Body of pancreas (tissue), 4 donors: Measurements from ENCODE around the gene FAM83F. TPM values are rescaled to one million over a fixed set of nuclear protein-coding genes. Genes with fewer than 3 reads are reported as not detected.

Experiments
- ATAC-seq: fragments of 150-250 bp; one replicate; pipeline ENCODE4 v1.9.1; 2016
- DNase-seq, 4 donors: peaks; one replicate each; pipeline ENCODE4 v3.0.0-alpha.2; 2019
- H3K27ac ChIP-seq, 4 donors: fragments of 200-600 bp; sonication (generic); 1 replicate in 3 of 4; 2 replicates in 1 of 4; pipeline versions ENCODE4 v1.5.1 to v1.6.1; 2016 to 2019; ENCODE audit warnings: mild to moderate bottlenecking in 1 of 4, mixed read lengths in 1 of 4, moderate library complexity in 1 of 4
- H3K27me3 ChIP-seq, 2 donors: fragments of 200-600 bp; sonication (generic); one replicate each; pipeline ENCODE4 v1.6.0; 2016; ENCODE audit warnings: mild to moderate bottlenecking in 1 of 2
- H3K36me3 ChIP-seq, 2 donors: fragments of 200-600 bp; sonication (generic); replicated peaks in 1 of 2; 2 replicates each; pipeline ENCODE4 v1.5.1; 2016; ENCODE audit warnings: low read depth in 2 of 2; ENCODE audit not compliant: insufficient read depth in 1 of 2
- H3K4me1 ChIP-seq: fragments of 200-600 bp; sonication (generic); one replicate; pipeline ENCODE4 v1.6.0; 2016
- H3K4me3 ChIP-seq, 2 donors: fragments of 200-600 bp; sonication (generic); 1 replicate in 1 of 2; 2 replicates in 1 of 2; pipeline ENCODE4 v1.5.1; 2016 to 2019
- H3K9me3 ChIP-seq, 3 donors: fragments of 200-600 bp; sonication (generic); 1 replicate in 2 of 3; 2 replicates in 1 of 3; pipeline ENCODE4 v1.5.1; 2016
- CTCF ChIP-seq, 7 experiments: fragments of 450-650 bp in 4 of 7; fragments of 200-600 bp in 3 of 7; sonication (generic) in 3 of 7; IDR thresholded peaks; one replicate each; pipeline ENCODE4 v1.5.1; 2016 to 2019; ENCODE audit warnings: antibody characterized with exemption in 7 of 7
- POLR2A ChIP-seq, 3 donors: fragments of 450-650 bp; IDR thresholded peaks; one replicate each; pipeline ENCODE4 v1.6.1; 2016; ENCODE audit warnings: antibody characterized with exemption in 3 of 3, mild to moderate bottlenecking in 2 of 3
- WGBS, 2 donors: methylation state at CpG; one replicate each; pipeline ENCODE4 v1.1.5; 2017; 5-methylcytosine and 5-hydroxymethylcytosine counted together
- intact Hi-C: fragments of 100-400 bp; cut with DNase I; formaldehyde crosslinking; loops from one replicate; pipeline ENCODE4 v1.15.1; 2023
- total RNA-seq, 2 donors: library from RNA; depleted of rRNA; stranded (reverse); fragments of >200 nt; gene quantifications; one replicate each; pipeline ENCODE4 v1.1.0, GENCODE V29; 2016

Gene FAM83F
- total RNA-seq, 2 donors from 2014 or later, result 8.9 to 9.1 TPM

GRCh38 chr22:40010746-40011145, 16.0 kb downstream of the FAM83F start:
- Histone ChIP-seq H3K4me3 (no peak overlapping the region), H3K27ac (no peak overlapping the region), H3K27me3 (no peaks in the 10 kb centered on the region), H3K36me3 (no peaks in the 10 kb centered on the region), H3K9me3 (no peaks in the 10 kb centered on the region), H3K4me1 (peaks cover 47% of the 10 kb centered on the region)
- no peak for DNase-seq
- intact Hi-C loops, result no loop called here
- TF ChIP-seq POLR2A (IDR thresholded peaks at IDR 0.05) (no peak), CTCF (IDR thresholded peaks at IDR 0.05) (no peak)
- WGBS, 2 donors, result 43 to 66% methylated on average over 4 to 6 of the region's 6 CpGs
- no peak for ATAC-seq

GRCh38 chr22:40014667-40015248, 20.0 kb downstream of the FAM83F start:
- ATAC-seq (peak; percentile 25), DNase-seq (no peak)
- TF ChIP-seq POLR2A (IDR thresholded peaks at IDR 0.05) (no peak), CTCF (IDR thresholded peaks at IDR 0.05) (no peak)
- intact Hi-C loops, result no loop called here
- Histone ChIP-seq H3K27ac (no peak overlapping the region), H3K4me3 (no peak overlapping the region), H3K27me3 (no peaks in the 10 kb centered on the region), H3K4me1 (peaks cover 39% of the 10 kb centered on the region), H3K9me3 (no peaks in the 10 kb centered on the region), H3K36me3 (peaks cover 0 to 1% of the 10 kb centered on the region in 2 donors)
- WGBS, 2 donors, result 48 to 57% methylated on average over 5 of the region's 5 CpGs

GRCh38 chr22:40015358-40015976, 20.7 kb downstream of the FAM83F start:
- H3K4me1 ChIP-seq, result peaks cover 32% of the 10 kb centered on the region
- TF ChIP-seq POLR2A (IDR thresholded peaks at IDR 0.05) (no peak), CTCF (IDR thresholded peaks at IDR 0.05) (no peak)
- DNase-seq, result no peak
- no peaks in the 10 kb centered on the region for H3K27me3 ChIP-seq
- H3K9me3 ChIP-seq, result no peaks in the 10 kb centered on the region
- no peak overlapping the region for H3K4me3 ChIP-seq
- ATAC-seq, result no peak
- no peak overlapping the region for H3K27ac ChIP-seq
- WGBS, 2 donors, result 44 to 45% methylated on average over 10 of the region's 10 CpGs
- peaks cover 0 to 4% of the 10 kb centered on the region in 2 donors for H3K36me3 ChIP-seq
- intact Hi-C loops, result no loop called here

- peaks cover 5 to 8% of the 10 kb centered on the region in 2 donors for H3K36me3 ChIP-seq
- no peaks in the 10 kb centered on the region for H3K9me3 ChIP-seq
- H3K4me3 ChIP-seq, result no peak overlapping the region
- ATAC-seq, result no peak
- no peaks in the 10 kb centered on the region for H3K27me3 ChIP-seq
- no peak for TF ChIP-seq CTCF (IDR thresholded peaks at IDR 0.05)
- no peak for TF ChIP-seq POLR2A (IDR thresholded peaks at IDR 0.05)
- peaks cover 20% of the 10 kb centered on the region for H3K4me1 ChIP-seq
- intact Hi-C loops, result no loop called here
- DNase-seq, result no peak
- 81 to 90% methylated on average over 4 to 6 of the region's 6 CpGs for WGBS, 2 donors
- H3K27ac ChIP-seq, result no peak overlapping the region
Measured at GRCh38 chr22:40018051-40018450, 23.3 kb downstream of the FAM83F start.

- TF ChIP-seq POLR2A (IDR thresholded peaks at IDR 0.05) (no peak), CTCF (IDR thresholded peaks at IDR 0.05) (no peak)
- H3K9me3 ChIP-seq, result no peaks in the 10 kb centered on the region
- no peak overlapping the region for H3K27ac ChIP-seq
- H3K4me3 ChIP-seq, result no peak overlapping the region
- peaks cover 5 to 8% of the 10 kb centered on the region in 2 donors for H3K36me3 ChIP-seq
- DNase-seq, result no peak
- 86 to 88% methylated on average over 4 to 9 of the region's 9 CpGs for WGBS, 2 donors
- intact Hi-C loops, result no loop called here
- peaks cover 20% of the 10 kb centered on the region for H3K4me1 ChIP-seq
- H3K27me3 ChIP-seq, result no peaks in the 10 kb centered on the region
- ATAC-seq, result no peak
Measured at GRCh38 chr22:40019100-40019499, 24.3 kb downstream of the FAM83F start.
